Nephron (organoid): ENCODE results near the gene KCNAB1.
A peak's percentile ranks its signal among the peaks of the same experiment; 100 is the strongest.

Experiments used
- H3K27ac Mint-ChIP-seq, 3 experiments: 2 replicates each; pipeline ENCODE4 v1.8.0; 2020; ENCODE audit warnings: mixed read lengths in 3 of 3, mild to moderate bottlenecking in 2 of 3, moderate library complexity in 1 of 3
- H3K27me3 Mint-ChIP-seq: 2 replicates; pipeline ENCODE4 v1.8.0; 2021; ENCODE audit warnings: low read depth, mild to moderate bottlenecking, moderate library complexity, mixed read lengths
- H3K36me3 Mint-ChIP-seq: 2 replicates; pipeline ENCODE4 v1.8.0; 2020; ENCODE audit warnings: low read depth, mixed read lengths
- H3K4me1 Mint-ChIP-seq: 2 replicates; pipeline ENCODE4 v1.8.0; 2020; ENCODE audit warnings: mixed read lengths
- H3K4me3 Mint-ChIP-seq, 3 experiments: 2 replicates each; pipeline ENCODE4 v1.8.0; 2020; ENCODE audit warnings: mild to moderate bottlenecking in 3 of 3, mixed read lengths in 3 of 3, moderate library complexity in 2 of 3
- H3K9me3 Mint-ChIP-seq: 2 replicates; pipeline ENCODE4 v1.8.0; 2020; ENCODE audit warnings: mixed read lengths
- CTCF ChIP-seq, 3 experiments: fragments of 200-600 bp; sonication (generic); IDR thresholded peaks; one replicate each; pipeline ENCODE4 v1.5.0; 2021; ENCODE audit warnings: antibody characterized with exemption in 3 of 3; ENCODE audit not compliant: unreplicated experiment in 3 of 3

The KCNAB1 gene

GRCh38 chr3:156509189-156510174 lies 389.1 kb downstream of the KCNAB1 start:
- peaks cover 5% of the 10 kb centered on the region for H3K9me3 Mint-ChIP-seq
- TF ChIP-seq CTCF (IDR thresholded peaks at IDR 0.05; ENCODE audit: unreplicated experiment in 3 of 3), result peak; percentile 52 to 70 (median 59)
- peak overlapping the region in 1 of 3 experiments; percentile 21 for H3K27ac Mint-ChIP-seq
- no peaks in the 10 kb centered on the region for H3K4me1 Mint-ChIP-seq
- H3K27me3 Mint-ChIP-seq, result peaks cover 9% of the 10 kb centered on the region
- no peaks in the 10 kb centered on the region for H3K36me3 Mint-ChIP-seq
- no peak overlapping the region for H3K4me3 Mint-ChIP-seq

GRCh38 chr3:156511987-156512677 lies 391.8 kb downstream of the KCNAB1 start:
- H3K27ac Mint-ChIP-seq, result no peak overlapping the region
- H3K27me3 Mint-ChIP-seq, result peaks cover 9% of the 10 kb centered on the region
- H3K4me3 Mint-ChIP-seq, result no peak overlapping the region
- no peaks in the 10 kb centered on the region for H3K36me3 Mint-ChIP-seq
- H3K4me1 Mint-ChIP-seq, result no peaks in the 10 kb centered on the region
- no peak for TF ChIP-seq CTCF (IDR thresholded peaks at IDR 0.05; ENCODE audit: unreplicated experiment in 3 of 3)
- H3K9me3 Mint-ChIP-seq, result no peaks in the 10 kb centered on the region

GRCh38 chr3:156513619-156514018 lies 393.2 kb downstream of the KCNAB1 start:
- no peak overlapping the region for H3K4me3 Mint-ChIP-seq
- peaks cover 9% of the 10 kb centered on the region for H3K27me3 Mint-ChIP-seq
- H3K9me3 Mint-ChIP-seq, result no peaks in the 10 kb centered on the region
- H3K27ac Mint-ChIP-seq, result no peak overlapping the region
- TF ChIP-seq CTCF (IDR thresholded peaks at IDR 0.05; ENCODE audit: unreplicated experiment in 3 of 3), result no peak
- H3K4me1 Mint-ChIP-seq, result no peaks in the 10 kb centered on the region
- no peaks in the 10 kb centered on the region for H3K36me3 Mint-ChIP-seq

- peak overlapping the region in 1 of 3 experiments; percentile 15 for H3K27ac Mint-ChIP-seq
- no peak for TF ChIP-seq CTCF (IDR thresholded peaks at IDR 0.05; ENCODE audit: unreplicated experiment in 3 of 3)
- no peak overlapping the region for H3K4me3 Mint-ChIP-seq
- peaks cover 5% of the 10 kb centered on the region for H3K27me3 Mint-ChIP-seq
- H3K9me3 Mint-ChIP-seq, result no peaks in the 10 kb centered on the region
- no peaks in the 10 kb centered on the region for H3K36me3 Mint-ChIP-seq
- H3K4me1 Mint-ChIP-seq, result peaks cover 8% of the 10 kb centered on the region
Observed at GRCh38 chr3:156516284-156516683, 395.9 kb downstream of the KCNAB1 start.

- peaks cover 8% of the 10 kb centered on the region for H3K4me1 Mint-ChIP-seq
- no peaks in the 10 kb centered on the region for H3K36me3 Mint-ChIP-seq
- peak overlapping the region in 1 of 3 experiments; percentile 15 for H3K27ac Mint-ChIP-seq
- H3K27me3 Mint-ChIP-seq, result peaks cover 4% of the 10 kb centered on the region
- H3K4me3 Mint-ChIP-seq, result no peak overlapping the region
- TF ChIP-seq CTCF (IDR thresholded peaks at IDR 0.05; ENCODE audit: unreplicated experiment in 3 of 3), result no peak
- H3K9me3 Mint-ChIP-seq, result no peaks in the 10 kb centered on the region
Observed at GRCh38 chr3:156516961-156517360, 396.6 kb downstream of the KCNAB1 start.
